GM12878 (cell line): ENCODE results near the gene NTN1. TPM values are rescaled to one million over a fixed set of nuclear protein-coding genes. Genes with fewer than 3 reads are reported as not detected.

Source experiments
- ATAC-seq: fragments of 200-7000 bp; cut with Tn5 transposase; 3 replicates; pipeline ENCODE4 v1.9.1; 2020; ENCODE audit warnings: mild to moderate bottlenecking, moderate library complexity
- BruUV-seq: library from RNA; stranded (reverse); fragments of 400-500 nt; replicated peaks from 2 replicates; lab custom pipeline; 2021; lab: Mats Ljungman, UMichigan
- CTCF ChIA-PET: fragments of 300-600 bp; sonication (Branson Sonifier 250); formaldehyde crosslinking; extraction: SDS; loops from one replicate; lab custom pipeline; 2021; ENCODE audit warnings: inconsistent platforms; lab: Yijun Ruan, JAX
- POLR2A ChIA-PET: fragments of 350-600 bp; formaldehyde crosslinking; extraction: SDS; loops from one replicate; lab custom pipeline; 2021; ENCODE audit warnings: inconsistent platforms; lab: Charles Lee
- RAD21 ChIA-PET: fragments of 300-600 bp; sonication (Branson Sonifier 250); formaldehyde crosslinking; loops from one replicate; lab custom pipeline; 2023; ENCODE audit warnings: antibody characterized with exemption; ENCODE audit not compliant: unreplicated experiment; lab: Charles Lee
- SMC1A ChIA-PET: fragments of 300-600 bp; sonication (Branson Sonifier 250); formaldehyde crosslinking; loops from one replicate; lab custom pipeline; 2023; ENCODE audit not compliant: unreplicated experiment, uncharacterized antibody; lab: Charles Lee
- DNase-seq: peaks from one replicate; pipeline ENCODE4 v3.0.0-alpha.2; 2011; ENCODE audit warnings: low read depth, low spot score
- FAIRE-seq: peaks from 3 replicates; lab custom pipeline; 2011; peaks lifted over from hg19 to GRCh38; lab: Jason Lieb, UNC
- H2AFZ ChIP-seq: 2 replicates; pipeline ENCODE4 v1.6.0; 2011; ENCODE audit warnings: low read depth, low read length, control low read depth; ENCODE audit not compliant: control insufficient read depth
- H3K27ac ChIP-seq: 2 replicates; pipeline ENCODE4 v1.5.1; 2011; ENCODE audit warnings: control low read depth; ENCODE audit not compliant: control insufficient read depth, insufficient read depth
- H3K27me3 ChIP-seq, 2 experiments: replicated peaks in 1 of 2; 2 replicates each; pipeline versions ENCODE4 v1.6.0 to v1.6.1; 2011; ENCODE audit warnings: low read length in 1 of 2; ENCODE audit not compliant: control insufficient read depth in 2 of 2, insufficient read depth in 2 of 2
- H3K36me3 ChIP-seq, 2 experiments: 2 replicates each; pipeline ENCODE4 v1.5.1; 2011; ENCODE audit warnings: low read length in 1 of 2; ENCODE audit not compliant: control insufficient read depth in 2 of 2, insufficient read depth in 2 of 2
- H3K4me1 ChIP-seq: 2 replicates; pipeline ENCODE4 v1.6.1; 2011; ENCODE audit warnings: mild to moderate bottlenecking, low read length, moderate library complexity, mixed read lengths; ENCODE audit not compliant: control insufficient read depth, insufficient read depth
- H3K4me2 ChIP-seq: 2 replicates; pipeline ENCODE4 v1.6.0; 2011; ENCODE audit warnings: control low read depth; ENCODE audit not compliant: control insufficient read depth, insufficient read depth
- H3K4me3 ChIP-seq: fragments of 200-600 bp; sonication (generic); 2 replicates; pipeline ENCODE4 v1.5.1; 2016
- H3K79me2 ChIP-seq: 2 replicates; pipeline ENCODE4 v1.6.0; 2011; ENCODE audit warnings: low read length; ENCODE audit not compliant: control insufficient read depth, insufficient read depth
- H3K9ac ChIP-seq: 2 replicates; pipeline ENCODE4 v1.8.0; 2011; ENCODE audit warnings: low read length, control low read depth, mixed read lengths; ENCODE audit not compliant: control insufficient read depth, insufficient read depth
- H3K9me3 ChIP-seq: replicated peaks from 3 replicates; pipeline ENCODE4 v1.5.1; 2011; ENCODE audit warnings: mild to moderate bottlenecking, low read length; ENCODE audit not compliant: control insufficient read depth, insufficient read depth
- H4K20me1 ChIP-seq: 2 replicates; pipeline ENCODE4 v1.6.0; 2011; ENCODE audit not compliant: control insufficient read depth, insufficient read depth
- CBX3 ChIP-seq: fragments of 200-600 bp; sonication (generic); IDR thresholded peaks from 2 replicates; pipeline ENCODE4 v1.6.1; 2016; ENCODE audit warnings: low read depth, borderline replicate concordance
- DPF2 ChIP-seq: fragments of 450-650 bp; IDR thresholded peaks from 2 replicates; pipeline ENCODE4 v1.6.1; 2017; ENCODE audit warnings: mild to moderate bottlenecking
- ETV6 ChIP-seq, 2 experiments: fragments of 450-650 bp in 1 of 2; IDR thresholded peaks in 1 of 2; conservative IDR thresholded peaks in 1 of 2; 2 replicates each; pipeline ENCODE4 v1.6.1; 2014; ENCODE audit warnings: antibody characterized with exemption in 1 of 2, borderline replicate concordance in 1 of 2, low read depth in 1 of 2, mild to moderate bottlenecking in 1 of 2, moderate library complexity in 1 of 2
- HSF1 ChIP-seq: fragments of 150-350 bp; IDR thresholded peaks from 2 replicates; pipeline ENCODE4 v1.6.1; 2014; ENCODE audit warnings: mild to moderate bottlenecking, low read depth, low read length
- KAT2A ChIP-seq: conservative IDR thresholded peaks from 2 replicates; pipeline ENCODE4 v1.6.1; 2011; ENCODE audit warnings: low read depth, low read length; ENCODE audit not compliant: control insufficient read depth
- NRF1 ChIP-seq: conservative IDR thresholded peaks from 2 replicates; pipeline ENCODE4 v1.6.1; 2011; ENCODE audit warnings: mild to moderate bottlenecking, low read depth, low read length, improper control_type of control experiment
- POU2F2 ChIP-seq: IDR thresholded peaks from 3 replicates; pipeline ENCODE4 v1.6.1; 2011; ENCODE audit warnings: low read depth, mild to moderate bottlenecking, low read length, borderline replicate concordance
- RCOR1 ChIP-seq: conservative IDR thresholded peaks from 2 replicates; pipeline ENCODE4 v1.6.1; 2012; ENCODE audit warnings: low read depth, low read length, improper control_type of control experiment
- RELA ChIP-seq: fragments of 450-650 bp; IDR thresholded peaks from 2 replicates; pipeline ENCODE4 v1.8.0; 2014; ENCODE audit warnings: borderline replicate concordance; ENCODE audit not compliant: partially characterized antibody
- RFX5 ChIP-seq: IDR thresholded peaks from 2 replicates; pipeline ENCODE4 v1.6.1; 2011; ENCODE audit warnings: low read depth, low read length, improper control_type of control experiment
- SUPT20H ChIP-seq: IDR thresholded peaks from 2 replicates; pipeline ENCODE4 v1.6.1; 2011; ENCODE audit warnings: low read depth, mild to moderate bottlenecking, low read length, moderate library complexity, borderline replicate concordance; ENCODE audit not compliant: control insufficient read depth
- ZNF592 ChIP-seq: fragments of 450-650 bp; IDR thresholded peaks from 2 replicates; pipeline ENCODE4 v1.6.1; 2017; ENCODE audit warnings: mild to moderate bottlenecking, moderate library complexity
- ZNF622 ChIP-seq: fragments of 450-650 bp; IDR thresholded peaks from 2 replicates; pipeline ENCODE4 v1.6.1; 2017; ENCODE audit warnings: mild to moderate bottlenecking, inconsistent platforms
- WGBS: methylation state at CpG from one replicate; pipeline ENCODE4 v1.1.6; 2016; ENCODE audit warnings: low lambda C conversion rate; ENCODE audit not compliant: insufficient replicate concordance, insufficient coverage; ENCODE audit errors: missing lambda C conversion rate; 5-methylcytosine and 5-hydroxymethylcytosine counted together
- in situ Hi-C: fragments of 300-500 bp; cut with MboI; formaldehyde crosslinking; loops from 9 replicates; pipeline ENCODE4 v1.14.3; 2018; ENCODE audit warnings: mixed read lengths
- intact Hi-C: fragments of 100-400 bp; cut with micrococcal nuclease; formaldehyde crosslinking; loops from one replicate; pipeline ENCODE4 v1.14.2; 2022; ENCODE audit not compliant: unreplicated experiment
- polyA plus RNA-seq, 11 experiments: library from polyadenylated mRNA; depleted of rRNA in 4 of 11; unstranded in 6 of 11; stranded (reverse) in 5 of 11; fragments of >200 nt; fragmentation: Nextera tagmentation in 4 of 11; fragmentation: Illumina TruSeq in 1 of 11; extraction: Ambion mirVana in 4 of 11; extraction: Trizol in 1 of 11; gene quantifications; 1 replicate in 1 of 11; 2 replicates in 10 of 11; pipeline versions ENCODE4 v1.2.1 to v1.2.3, GENCODE V29; 2011 to 2016; ENCODE audit warnings: inconsistent platforms in 2 of 11, missing spikeins in 2 of 11, low read depth in 1 of 11
- total RNA-seq, 4 experiments: library from RNA; depleted of rRNA in 3 of 4; stranded (reverse); fragments of >200 nt in 3 of 4; fragmentation: Illumina TruSeq in 1 of 4; extraction: Trizol in 1 of 4; gene quantifications; 2 replicates each; pipeline versions ENCODE4 v1.2.1 to v1.2.3, GENCODE V29; 2013 to 2021

NTN1 gene
- total and polyA plus RNA-seq, 10 of the 15 experiments (the other 5 are each of a cell fraction or from before 2014, with no cell fraction given): 0.02 to 0.89 (median 0.35) TPM

GRCh38 chr17:9090641-9091096 is 69.4 kb downstream of the NTN1 start (continued):
- no peak for TF ChIP-seq POU2F2
- no peak for TF ChIP-seq ZNF592
- no peak for TF ChIP-seq DPF2
- TF ChIP-seq RFX5: no peak
- TF ChIP-seq CBX3: no peak

GRCh38 chr17:9094193-9094592 is 72.9 kb downstream of the NTN1 start:
- H3K4me2 ChIP-seq: no peak overlapping the region
- intact Hi-C loops: no loop called here
- no peaks in the 10 kb centered on the region for H3K4me1 ChIP-seq
- ChIA-PET RAD21 (no interaction called here), POLR2A (no interaction called here), CTCF (no interaction called here), SMC1A (no interaction called here)
- WGBS: 31% methylated on average over 1 of the region's 1 CpG
- in situ Hi-C loops: no loop called here
- DNase-seq (no peak), ATAC-seq (no peak), FAIRE-seq (no peak)
- H4K20me1 ChIP-seq: no peaks in the 10 kb centered on the region
- no peaks in the 10 kb centered on the region for H3K9me3 ChIP-seq
- no peak overlapping the region for H2AFZ ChIP-seq
- H3K27ac ChIP-seq: no peak overlapping the region
- H3K9ac ChIP-seq: no peak overlapping the region
- no TSS peak for BruUV-seq
- no peaks in the 10 kb centered on the region for H3K36me3 ChIP-seq
- H3K79me2 ChIP-seq: no peaks in the 10 kb centered on the region
- no peak overlapping the region for H3K4me3 ChIP-seq
- TF ChIP-seq RELA (no peak), NRF1 (no peak), KAT2A (no peak), SUPT20H (no peak), HSF1 (no peak), ZNF622 (no peak), ETV6 (conservative IDR thresholded peaks at IDR 0.05 in 1 of 2, IDR thresholded peaks at IDR 0.05 in 1 of 2; ENCODE audit: borderline replicate concordance in 1 of 2, low read depth in 1 of 2) (no peak), RCOR1 (no peak)
- no peaks in the 10 kb centered on the region; a peak in 1 of 4 replicates for H3K27me3 ChIP-seq
